Cardiac muscle cell (in vitro differentiated cells and primary cell): ENCODE results near the gene VPS51. TPM values are rescaled to one million over a fixed set of nuclear protein-coding genes. Genes with fewer than 3 reads are reported as not detected.

ENCODE experiments used
- DNase-seq, 2 donors: peaks; one replicate each; pipeline versions ENCODE4 v3.0.0 to v3.0.0-alpha.2; 2010 to 2017; ENCODE audit warnings: low read depth in 1 of 2, low spot score in 1 of 2
- H3K27ac ChIP-seq: fragments of 200-600 bp; sonication (generic); 2 replicates; pipeline ENCODE4 v1.5.1; 2016
- H3K27me3 ChIP-seq: fragments of 200-600 bp; sonication (generic); 2 replicates; pipeline ENCODE4 v1.6.0; 2016; ENCODE audit warnings: control low read depth
- H3K36me3 ChIP-seq: fragments of 200-600 bp; sonication (generic); 2 replicates; pipeline ENCODE4 v1.5.1; 2016; ENCODE audit warnings: control low read depth
- H3K4me1 ChIP-seq: fragments of 200-600 bp; sonication (generic); 2 replicates; pipeline ENCODE4 v1.8.1; 2017; ENCODE audit warnings: low read depth, mild to moderate bottlenecking, mixed run types
- H3K4me3 ChIP-seq: fragments of 200-600 bp; sonication (generic); 2 replicates; pipeline ENCODE4 v1.5.1; 2016; ENCODE audit warnings: mild to moderate bottlenecking
- H3K9me3 ChIP-seq: fragments of 200-600 bp; sonication (generic); 2 replicates; pipeline ENCODE4 v1.5.1; 2017; ENCODE audit warnings: low read depth, mild to moderate bottlenecking, control low read depth
- polyA plus RNA-seq: library from polyadenylated mRNA; unstranded; fragments of >200 nt; fragmentation: Nextera tagmentation; extraction: Ambion mirVana; gene quantifications from 2 replicates; pipeline ENCODE4 v1.2.1, GENCODE V29; 2016
- total RNA-seq: library from RNA; depleted of rRNA; stranded (reverse); fragments of >200 nt; gene quantifications from 2 replicates; pipeline ENCODE4 v1.2.3, GENCODE V29; 2016
- TF ChIP-seq, protein P1 (sequence below): IDR thresholded peaks from 2 replicates; pipeline ENCODE4 v1.5.1; 2012; ENCODE audit warnings: low read depth, mild to moderate bottlenecking, low read length

Gene VPS51
- total and polyA plus RNA-seq, 2 experiments from 2014 or later: 77.9 to 755 TPM

- Histone ChIP-seq H3K4me3 (peak within 1 kb of the TSS; percentile 84), H3K36me3 (peaks cover 8% of the 10 kb centered on the region)
- peak; percentile 97 for DNase-seq
Observed at GRCh38 chr11:65083834-65084597, 12.0 kb upstream of the VPS51 start, which contains the start of the genes CDCA5 and ZFPL1. Gene CDCA5 (minus strand): TSS chr11:65084040. CDS start chr11:65083978, 62 bp downstream. Gene ZFPL1 (plus strand): TSS chr11:65084222. CDS start chr11:65084699, 477 bp downstream.

GRCh38 chr11:65084598-65085375 is 11.2 kb upstream of the VPS51 start:
- Histone ChIP-seq H3K4me1 (no peaks in the 10 kb centered on the region), H3K36me3 (peaks cover 11% of the 10 kb centered on the region), H3K9me3 (no peaks in the 10 kb centered on the region), H3K4me3 (peak overlapping the region; percentile 84), H3K27me3 (no peaks in the 10 kb centered on the region), H3K27ac (peak overlapping the region; percentile 92)
- no peak for DNase-seq
- TF ChIP-seq, protein P1, sequence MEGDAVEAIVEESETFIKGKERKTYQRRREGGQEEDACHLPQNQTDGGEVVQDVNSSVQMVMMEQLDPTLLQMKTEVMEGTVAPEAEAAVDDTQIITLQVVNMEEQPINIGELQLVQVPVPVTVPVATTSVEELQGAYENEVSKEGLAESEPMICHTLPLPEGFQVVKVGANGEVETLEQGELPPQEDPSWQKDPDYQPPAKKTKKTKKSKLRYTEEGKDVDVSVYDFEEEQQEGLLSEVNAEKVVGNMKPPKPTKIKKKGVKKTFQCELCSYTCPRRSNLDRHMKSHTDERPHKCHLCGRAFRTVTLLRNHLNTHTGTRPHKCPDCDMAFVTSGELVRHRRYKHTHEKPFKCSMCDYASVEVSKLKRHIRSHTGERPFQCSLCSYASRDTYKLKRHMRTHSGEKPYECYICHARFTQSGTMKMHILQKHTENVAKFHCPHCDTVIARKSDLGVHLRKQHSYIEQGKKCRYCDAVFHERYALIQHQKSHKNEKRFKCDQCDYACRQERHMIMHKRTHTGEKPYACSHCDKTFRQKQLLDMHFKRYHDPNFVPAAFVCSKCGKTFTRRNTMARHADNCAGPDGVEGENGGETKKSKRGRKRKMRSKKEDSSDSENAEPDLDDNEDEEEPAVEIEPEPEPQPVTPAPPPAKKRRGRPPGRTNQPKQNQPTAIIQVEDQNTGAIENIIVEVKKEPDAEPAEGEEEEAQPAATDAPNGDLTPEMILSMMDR: no peak

More at GRCh38 chr11:65083834-65084597, 12.0 kb upstream of the VPS51 start, which contains the start of the genes CDCA5 and ZFPL1:
- Histone ChIP-seq H3K9me3 (no peaks in the 10 kb centered on the region), H3K4me1 (no peaks in the 10 kb centered on the region), H3K27me3 (no peaks in the 10 kb centered on the region), H3K27ac (peak within 1 kb of the TSS; percentile 92)
- TF ChIP-seq, protein P1: no peak

DNA sequence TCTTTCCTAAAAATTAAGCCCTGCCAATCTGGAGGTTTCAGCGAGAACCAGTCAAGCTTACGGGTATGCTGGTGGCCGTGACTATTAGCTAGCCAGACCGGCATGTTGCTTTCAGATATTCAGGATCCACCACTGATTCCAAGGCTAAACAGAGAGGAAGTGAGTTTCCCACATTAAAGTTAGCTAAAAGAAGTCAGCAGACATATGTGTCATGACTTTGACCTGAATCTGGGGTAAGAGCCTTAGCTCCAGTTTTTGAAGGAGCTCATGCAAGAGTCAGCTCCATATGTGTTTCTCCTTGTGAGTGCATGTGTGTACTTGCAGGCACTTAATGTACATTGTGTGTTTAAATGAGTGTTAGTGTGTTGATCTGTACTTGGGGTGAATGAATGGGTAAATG is 10.6 kb upstream of the VPS51 start:
- H3K27me3 ChIP-seq: no peaks in the 10 kb centered on the region
- H3K4me1 ChIP-seq: no peaks in the 10 kb centered on the region
- no peaks in the 10 kb centered on the region for H3K9me3 ChIP-seq
- H3K36me3 ChIP-seq: peaks cover 11% of the 10 kb centered on the region
- no peak overlapping the region for H3K4me3 ChIP-seq
- H3K27ac ChIP-seq: no peak overlapping the region
- no peak for DNase-seq
- TF ChIP-seq, protein P1: no peak

DNA sequence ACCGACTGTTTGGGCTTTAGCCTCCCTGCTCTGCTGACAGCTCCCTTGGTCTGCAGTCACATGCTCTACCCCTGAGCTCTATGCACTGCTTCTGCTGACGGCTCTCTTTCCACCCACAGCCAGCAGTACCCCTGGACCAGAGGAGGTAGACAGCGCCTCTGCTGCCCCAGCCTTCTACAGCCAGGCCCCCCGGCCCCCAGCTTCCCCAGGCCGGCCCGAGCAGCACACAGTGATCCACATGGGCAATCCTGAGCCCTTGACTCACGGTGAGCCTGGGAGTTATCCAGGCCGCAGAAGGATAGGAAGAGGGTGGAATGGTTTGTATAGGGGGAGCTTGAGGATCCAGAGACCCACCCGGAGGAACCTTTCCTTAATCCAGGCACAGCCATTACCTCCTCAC is 9.2 kb upstream of the VPS51 start:
- no peaks in the 10 kb centered on the region for H3K27me3 ChIP-seq
- no peaks in the 10 kb centered on the region for H3K4me1 ChIP-seq
- H3K9me3 ChIP-seq: no peaks in the 10 kb centered on the region
- TF ChIP-seq, protein P1: no peak
- no peak overlapping the region for H3K4me3 ChIP-seq
- no peak for DNase-seq
- H3K27ac ChIP-seq: no peak overlapping the region
- H3K36me3 ChIP-seq: peaks cover 11% of the 10 kb centered on the region

GRCh38 chr11:65087216-65087615 is 8.8 kb upstream of the VPS51 start:
- H3K36me3 ChIP-seq: peaks cover 11% of the 10 kb centered on the region
- no peaks in the 10 kb centered on the region for H3K27me3 ChIP-seq
- no peak overlapping the region for H3K4me3 ChIP-seq
- DNase-seq: no peak
- TF ChIP-seq, protein P1: no peak
- H3K4me1 ChIP-seq: no peaks in the 10 kb centered on the region
- H3K9me3 ChIP-seq: no peaks in the 10 kb centered on the region
- H3K27ac ChIP-seq: no peak overlapping the region
